GM18907 (cell line): ENCODE data around the gene CNPY1.

Source experiments
- ATAC-seq: cut with Tn5 transposase; IDR thresholded peaks from one replicate; pipeline ENCODE4 v1.9.1; 2021; ENCODE audit warnings: mild to moderate bottlenecking, moderate library complexity; ENCODE audit not compliant: unreplicated experiment

Gene CNPY1

GRCh38 chr7:155514296-155514695 lies 32.1 kb downstream of the CNPY1 start:
- ATAC-seq: no peak

- ATAC-seq: no peak
Observed at GRCh38 chr7:155513543-155514285, 32.6 kb downstream of the CNPY1 start.

GRCh38 chr7:155512246-155512887 lies 34.0 kb downstream of the CNPY1 start:
- no peak for ATAC-seq

- ATAC-seq: no peak
Observed at GRCh38 chr7:155511702-155511996, 34.7 kb downstream of the CNPY1 start.

- no peak for ATAC-seq
Observed at GRCh38 chr7:155510975-155511701, 35.2 kb downstream of the CNPY1 start.

GRCh38 chr7:155509725-155510551 lies 36.4 kb downstream of the CNPY1 start:
- no peak for ATAC-seq

DNA sequence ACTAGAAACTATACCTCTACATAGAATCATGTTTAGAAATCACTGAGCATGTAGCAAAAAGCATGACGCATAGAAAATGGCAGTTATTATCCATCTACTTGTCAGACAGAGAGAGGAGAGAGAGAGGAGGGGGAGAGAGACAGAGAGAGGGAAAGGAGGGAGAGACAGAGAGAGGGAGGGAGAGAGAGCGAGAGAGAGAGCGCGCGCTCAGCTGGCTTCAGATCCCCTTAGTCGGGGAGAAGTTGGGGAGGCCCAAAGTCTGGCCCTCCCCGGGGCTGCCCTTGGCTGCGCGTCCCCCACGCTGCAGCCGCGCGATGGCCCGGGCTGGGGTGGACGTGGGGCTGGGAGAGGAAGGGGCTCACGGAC lies 37.0 kb downstream of the CNPY1 start:
- ATAC-seq: no peak

DNA sequence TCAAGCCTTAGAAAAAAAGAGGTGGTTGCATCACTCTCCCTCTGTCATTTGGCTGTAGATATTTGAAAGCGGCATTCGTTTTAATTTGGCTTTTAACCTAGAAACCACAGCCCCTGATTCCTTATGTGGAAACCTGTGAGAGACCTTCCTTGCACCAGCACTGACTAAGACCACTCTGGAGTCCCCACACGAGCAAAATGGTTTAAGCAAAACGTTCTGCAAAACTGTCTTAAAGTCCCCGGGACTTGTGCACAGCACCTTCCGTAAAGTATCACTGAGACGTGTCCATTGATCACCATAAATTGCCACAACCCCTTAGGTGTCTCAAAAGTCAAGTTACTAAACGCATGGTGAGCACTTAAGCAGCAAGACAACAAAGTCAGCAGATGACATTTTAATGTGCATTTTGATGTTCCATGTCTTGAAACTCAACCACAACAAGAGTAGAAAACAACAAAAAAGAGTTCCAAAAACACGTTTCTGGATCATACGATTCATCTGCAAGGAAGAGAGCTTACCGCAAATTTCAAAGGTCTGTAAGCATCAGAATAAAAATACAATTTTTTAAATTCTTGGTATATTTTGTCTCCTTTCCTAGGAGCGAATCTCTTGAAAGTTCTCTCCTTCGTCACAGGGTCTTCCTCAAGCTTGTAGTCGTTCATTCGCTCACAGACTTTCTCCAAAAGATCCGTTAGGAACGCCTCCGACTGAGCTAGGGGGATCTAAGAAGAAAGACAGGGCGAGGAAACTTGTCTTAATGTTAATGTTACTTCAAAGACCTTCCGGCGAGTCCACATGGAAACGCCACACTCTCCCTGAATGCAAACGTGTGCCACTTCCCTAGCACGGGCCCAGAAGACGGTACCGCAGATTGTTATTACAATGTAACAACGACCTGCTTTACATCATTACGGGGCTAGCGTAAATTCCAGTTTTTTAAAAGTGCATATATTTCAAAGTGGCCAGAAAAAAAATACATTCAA lies 37.7 kb downstream of the CNPY1 start:
- ATAC-seq: no peak

DNA sequence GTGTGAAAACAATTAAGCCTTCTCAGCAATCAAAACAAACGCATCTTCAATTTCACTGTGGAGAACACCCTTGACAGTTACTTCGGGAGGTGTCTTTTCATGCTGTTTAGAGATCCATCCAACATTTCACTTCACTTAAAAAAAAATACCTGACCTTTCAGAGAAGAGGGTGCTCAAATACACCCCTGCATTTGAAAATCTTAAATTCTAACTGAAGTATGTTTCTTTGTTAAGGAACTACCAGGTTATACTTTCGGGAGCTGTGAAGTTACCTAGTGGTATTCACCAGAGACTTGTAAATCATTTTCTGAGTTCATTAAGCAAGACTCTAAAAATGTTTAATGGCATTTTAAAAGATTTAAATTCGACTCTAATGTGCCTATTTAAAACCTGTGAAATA lies 38.8 kb downstream of the CNPY1 start:
- ATAC-seq: no peak

DNA sequence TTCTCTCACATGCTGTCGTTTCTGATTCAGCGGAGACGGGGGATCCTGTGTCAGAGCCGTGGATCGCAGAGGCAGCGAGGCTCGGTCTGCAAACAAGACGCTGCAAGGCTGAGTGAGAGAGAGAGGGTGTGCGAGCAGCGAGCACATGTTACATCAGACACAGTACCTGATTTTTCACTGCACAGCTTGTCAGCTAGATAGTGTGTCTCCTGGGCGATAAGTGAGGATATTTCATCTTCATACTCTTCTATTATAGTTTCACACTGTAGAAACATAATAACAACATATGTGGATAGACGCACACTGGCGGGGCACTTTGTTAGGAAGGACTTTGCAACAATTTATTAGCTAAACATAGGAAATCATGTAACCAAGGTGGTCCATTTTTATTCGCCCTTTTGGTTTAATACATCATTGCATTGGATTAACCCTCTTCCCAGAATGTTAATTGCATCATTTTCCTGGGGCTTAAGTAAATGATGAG lies 39.5 kb downstream of the CNPY1 start:
- no peak for ATAC-seq

GRCh38 chr7:155505422-155505793 lies 41.0 kb downstream of the CNPY1 start:
- no peak for ATAC-seq

- ATAC-seq: no peak
Observed at GRCh38 chr7:155497149-155497901, 49.0 kb downstream of the CNPY1 start.

DNA sequence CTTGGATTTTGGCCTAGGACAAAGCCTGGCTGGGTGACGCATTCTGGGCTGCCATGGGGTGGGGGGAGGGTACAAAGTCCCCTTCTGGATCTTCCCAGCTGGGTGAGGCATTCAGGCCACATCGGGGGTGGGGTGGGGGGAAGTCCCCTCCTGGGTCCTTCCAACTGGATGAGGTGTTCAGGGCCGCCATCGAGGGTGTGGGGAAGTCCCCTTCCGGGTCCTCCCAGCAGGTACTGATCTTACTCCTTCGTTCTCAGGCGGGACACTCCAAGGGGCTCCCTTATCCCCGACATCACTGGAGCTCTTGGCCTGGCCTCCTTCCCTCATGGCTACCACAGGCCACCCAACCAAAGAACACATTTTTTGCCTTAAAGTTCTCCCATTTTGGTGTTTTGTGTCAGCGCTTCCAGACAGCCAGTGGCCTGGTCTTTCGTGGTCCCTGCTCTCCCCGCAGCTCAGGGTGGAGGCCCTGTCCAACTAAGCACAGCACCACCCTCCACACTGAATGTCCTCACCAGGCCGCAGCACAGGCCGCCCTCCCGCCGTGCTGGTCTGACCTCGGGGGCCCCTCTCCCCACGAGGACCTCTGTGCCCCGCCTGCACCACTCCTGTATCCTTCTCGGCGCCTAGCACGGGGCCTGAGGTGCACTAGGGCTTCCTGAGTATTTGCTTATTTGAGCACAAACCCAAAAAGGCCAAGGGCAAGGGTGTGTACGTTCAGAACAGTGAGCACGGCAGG lies 49.9 kb downstream of the CNPY1 start:
- ATAC-seq: no peak

DNA sequence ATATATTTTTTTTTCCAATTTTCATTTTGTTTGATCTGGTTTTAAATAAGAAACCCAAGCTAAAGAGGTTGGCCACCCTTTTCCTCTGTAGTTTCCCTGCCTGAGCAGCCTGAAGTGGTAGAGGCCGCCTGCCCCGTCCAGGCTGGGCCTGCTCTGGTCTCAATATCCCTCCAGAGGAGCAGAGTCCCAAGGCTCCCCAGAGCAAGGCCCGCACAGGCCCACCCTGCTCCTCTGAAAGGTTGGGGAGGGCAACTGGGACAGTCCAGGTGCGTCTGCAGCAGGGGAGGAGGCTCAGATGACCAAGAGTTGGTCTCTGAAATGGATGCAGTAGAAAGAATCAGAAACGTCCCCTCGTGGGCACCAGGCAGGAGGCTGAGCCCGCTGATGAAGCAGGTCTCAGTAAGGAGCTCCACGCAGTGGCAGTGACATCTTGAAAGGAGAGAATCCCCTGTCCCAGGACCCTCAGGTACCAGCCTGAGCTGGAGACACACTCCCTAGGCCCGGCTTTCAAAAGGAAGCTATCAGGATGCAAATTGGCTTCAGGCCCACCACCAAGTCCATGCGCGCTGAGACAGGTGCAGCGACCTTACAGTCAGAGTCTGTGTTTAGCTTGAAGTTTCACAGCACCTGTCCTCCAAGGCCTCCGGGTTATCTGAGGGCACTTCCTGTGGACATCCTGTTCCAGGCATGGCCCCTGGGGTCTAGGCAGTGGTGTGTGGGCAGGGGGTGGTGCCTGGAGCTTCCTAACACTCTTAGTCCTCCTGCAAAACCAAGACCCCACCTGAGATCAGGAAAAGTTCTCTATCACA lies 50.7 kb downstream of the CNPY1 start:
- ATAC-seq: no peak

- no peak for ATAC-seq
Observed at GRCh38 chr7:155494551-155494950, 51.8 kb downstream of the CNPY1 start.

- ATAC-seq: no peak
Observed at GRCh38 chr7:155493744-155494538, 52.4 kb downstream of the CNPY1 start.

DNA sequence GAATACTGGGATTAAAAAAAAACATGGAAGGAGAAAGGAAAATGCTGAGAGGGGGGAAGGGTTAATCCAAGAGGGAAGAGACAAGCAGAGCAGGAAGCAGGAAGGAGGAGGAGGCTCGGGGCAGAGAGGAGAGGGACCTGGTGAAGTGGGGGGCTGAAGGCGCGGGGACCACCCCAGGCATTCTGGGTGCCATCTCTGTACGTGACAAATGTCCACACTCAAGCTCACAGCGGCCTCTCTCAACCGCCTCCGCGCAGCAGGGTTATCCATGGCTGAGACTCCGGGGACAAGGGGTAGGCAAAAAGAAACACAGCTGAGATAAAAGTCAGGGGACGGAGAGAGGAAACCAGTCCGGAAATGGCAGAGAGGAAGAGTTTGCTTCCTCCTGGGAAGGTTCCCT lies 54.5 kb downstream of the CNPY1 start:
- ATAC-seq: no peak
